HG03280 (cell line): ENCODE measurements around the gene ZNF488.

Experiments used
- ATAC-seq: cut with Tn5 transposase; IDR thresholded peaks from one replicate; pipeline ENCODE4 v1.9.1; 2021; ENCODE audit warnings: mild to moderate bottlenecking, moderate library complexity; ENCODE audit not compliant: unreplicated experiment

Gene ZNF488

DNA sequence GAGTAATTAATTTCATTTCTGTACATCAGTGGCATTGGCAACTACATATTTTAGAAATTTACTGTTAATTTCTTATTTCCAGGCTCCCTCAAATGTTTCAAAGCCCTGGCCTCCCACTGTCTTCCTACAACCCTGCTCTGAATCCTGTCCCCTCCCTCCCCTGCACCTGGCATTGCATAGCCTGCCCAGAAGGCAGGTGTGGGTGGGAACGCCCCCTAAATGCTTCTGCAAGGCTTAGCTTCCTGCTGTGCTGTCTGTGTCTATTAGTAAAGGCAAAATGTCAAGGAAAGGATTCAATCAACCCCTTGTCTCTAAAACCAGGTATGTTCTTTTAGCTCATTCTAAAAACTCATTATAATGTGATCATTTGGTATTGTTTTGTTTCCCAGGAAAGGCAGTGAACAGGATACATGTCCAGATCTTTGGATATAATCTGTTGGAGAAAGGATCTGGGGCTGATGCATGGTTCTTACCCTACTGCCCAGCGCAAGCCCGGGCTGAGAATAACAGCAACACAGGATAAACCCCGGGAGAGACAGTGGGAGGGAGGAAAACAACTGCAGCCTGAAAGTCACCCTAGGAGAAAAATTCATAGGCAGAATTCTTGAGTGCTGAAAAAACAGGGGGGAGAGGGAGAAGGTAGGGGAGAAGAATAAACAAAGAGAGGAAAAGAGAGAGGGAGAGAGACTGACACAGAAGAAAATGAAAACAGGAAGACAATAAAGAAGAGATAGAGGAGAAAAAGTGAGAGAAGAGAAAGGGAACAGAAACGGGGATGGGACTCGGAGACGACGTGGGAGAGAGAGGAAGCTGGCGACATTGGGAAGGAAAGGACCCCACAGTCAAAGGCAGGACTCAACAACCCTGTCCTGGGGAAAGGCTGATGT is 589 bp downstream of the ZNF488 start:
- no peak for ATAC-seq

DNA sequence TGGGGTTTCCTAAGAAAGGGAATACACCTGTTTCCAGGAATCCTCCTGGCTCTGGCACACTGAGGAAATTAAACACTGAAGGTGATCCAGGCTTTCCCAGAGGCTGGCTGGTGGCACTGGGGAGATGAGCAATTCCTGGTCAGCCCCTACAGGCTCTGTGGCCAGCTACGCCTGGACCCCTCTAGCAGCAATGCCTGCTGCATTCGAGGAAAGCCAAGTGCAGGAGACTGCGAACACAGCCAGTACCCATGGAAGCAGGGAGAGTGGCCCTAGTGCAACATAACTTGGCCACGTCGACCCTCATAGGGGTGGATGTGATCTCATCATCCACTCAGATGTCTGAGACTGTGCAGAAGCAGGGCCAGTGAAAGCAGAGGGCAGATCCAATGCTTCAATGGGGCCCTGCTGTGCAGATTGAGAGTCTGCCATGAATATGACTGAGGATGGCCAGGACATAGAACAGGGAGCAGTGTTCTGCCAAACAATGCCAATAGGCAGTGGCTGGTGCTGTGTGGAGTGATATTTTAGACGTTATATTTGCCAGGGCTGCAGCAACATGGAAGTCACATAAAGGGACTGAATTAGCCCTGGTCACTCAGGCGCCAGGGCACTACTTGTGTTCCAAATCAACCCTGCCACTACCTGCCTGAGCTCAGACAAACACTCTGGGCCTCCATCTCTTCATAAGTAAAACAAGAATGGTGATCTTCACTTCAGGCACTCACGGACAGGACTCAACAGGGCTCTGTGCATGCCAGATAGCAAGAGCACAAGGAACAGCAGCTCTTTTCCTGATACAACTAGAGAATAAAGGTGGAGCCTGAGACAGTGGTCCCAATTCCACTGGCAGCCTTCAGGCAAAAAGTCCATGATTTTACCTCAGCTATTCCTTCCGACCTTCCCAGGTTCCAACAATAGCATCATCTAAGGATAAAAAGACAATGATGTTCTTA is 2.4 kb downstream of the ZNF488 start:
- no peak for ATAC-seq

DNA sequence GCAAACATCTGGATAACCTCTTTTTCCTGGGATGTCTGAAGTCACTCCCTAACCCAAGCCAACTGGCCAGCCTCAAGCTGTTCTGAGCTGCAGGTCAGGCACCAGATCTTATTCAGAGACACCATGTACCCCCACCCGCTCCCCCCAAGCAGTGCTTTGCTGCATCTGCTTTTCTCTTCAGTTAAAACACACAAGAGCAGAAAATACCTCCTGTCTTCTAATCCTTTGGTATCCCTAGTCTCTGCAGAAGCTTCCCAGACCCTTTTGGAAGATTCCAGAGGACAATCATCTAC is 3.0 kb downstream of the ZNF488 start:
- ATAC-seq, result no peak

DNA sequence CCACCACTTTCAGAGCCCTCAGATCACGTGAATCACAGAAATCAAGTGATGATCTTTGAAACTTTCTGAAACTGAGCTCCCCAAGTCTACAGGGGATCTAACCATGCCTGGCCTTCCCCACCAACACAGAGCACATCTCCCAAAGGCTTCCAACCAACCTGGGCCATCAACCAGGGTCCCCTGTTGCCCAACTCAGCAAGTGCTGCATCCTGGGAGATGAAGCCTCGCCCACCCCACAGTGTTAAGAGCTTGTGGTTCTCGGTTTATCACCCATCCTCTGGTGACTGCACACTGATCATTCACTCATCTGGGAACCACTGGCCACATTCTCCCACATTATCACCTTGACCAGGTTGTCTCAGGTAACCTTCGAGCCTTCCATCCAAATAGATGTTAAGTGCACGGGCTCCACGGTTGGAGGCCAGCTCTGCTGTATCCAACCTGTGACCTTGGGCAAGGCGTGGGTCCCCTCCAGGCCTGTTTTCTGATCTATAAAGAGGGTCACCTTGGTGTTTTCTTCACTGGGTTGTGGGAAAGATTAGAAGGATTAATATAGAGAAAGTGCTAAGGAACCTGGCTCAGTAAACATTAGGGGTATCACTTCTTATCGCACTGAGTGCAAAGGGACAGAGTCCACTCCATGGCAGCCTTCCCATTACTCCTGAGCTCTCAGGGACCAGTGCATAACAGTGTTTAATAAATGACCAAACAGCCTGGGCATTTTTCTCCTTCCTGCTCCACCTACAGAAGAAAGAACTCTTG is 3.6 kb downstream of the ZNF488 start:
- ATAC-seq, result no peak

DNA sequence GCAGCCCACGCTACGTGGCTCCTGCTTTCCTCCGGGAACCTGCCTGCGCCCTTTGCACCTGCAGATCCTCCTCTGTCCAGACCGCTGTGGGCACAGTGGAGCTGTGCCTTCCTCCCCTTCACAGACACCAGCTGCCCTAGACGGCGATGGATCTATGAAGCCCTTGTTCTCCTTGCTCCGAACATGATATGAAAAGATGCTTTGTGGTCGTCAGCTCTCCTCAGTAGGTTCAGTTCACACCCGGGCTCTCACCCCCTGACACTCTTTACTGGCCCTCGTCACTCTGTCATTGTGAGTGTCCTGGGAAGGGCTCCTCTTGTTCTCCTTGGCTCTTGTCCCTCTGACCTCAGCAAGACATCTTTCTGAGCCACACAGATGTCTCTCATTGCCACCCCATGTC is 4.2 kb downstream of the ZNF488 start:
- no peak for ATAC-seq

DNA sequence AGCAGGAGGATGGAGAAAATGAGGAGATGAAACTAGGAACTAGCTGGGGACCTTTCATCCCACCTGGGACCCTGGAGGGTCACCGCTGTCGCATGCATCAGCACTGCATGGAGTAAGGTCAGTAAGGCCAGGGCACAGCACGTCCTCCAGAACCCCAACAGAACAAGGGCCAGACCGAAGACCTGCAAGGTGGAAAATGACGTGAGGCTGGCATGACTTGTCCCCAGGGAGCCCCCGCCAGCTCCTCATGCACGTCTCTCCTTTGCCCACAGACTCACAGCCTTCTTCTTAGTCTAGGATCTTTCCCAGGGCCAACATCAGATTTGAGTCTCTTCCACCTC is 4.7 kb downstream of the ZNF488 start:
- ATAC-seq, result no peak

DNA sequence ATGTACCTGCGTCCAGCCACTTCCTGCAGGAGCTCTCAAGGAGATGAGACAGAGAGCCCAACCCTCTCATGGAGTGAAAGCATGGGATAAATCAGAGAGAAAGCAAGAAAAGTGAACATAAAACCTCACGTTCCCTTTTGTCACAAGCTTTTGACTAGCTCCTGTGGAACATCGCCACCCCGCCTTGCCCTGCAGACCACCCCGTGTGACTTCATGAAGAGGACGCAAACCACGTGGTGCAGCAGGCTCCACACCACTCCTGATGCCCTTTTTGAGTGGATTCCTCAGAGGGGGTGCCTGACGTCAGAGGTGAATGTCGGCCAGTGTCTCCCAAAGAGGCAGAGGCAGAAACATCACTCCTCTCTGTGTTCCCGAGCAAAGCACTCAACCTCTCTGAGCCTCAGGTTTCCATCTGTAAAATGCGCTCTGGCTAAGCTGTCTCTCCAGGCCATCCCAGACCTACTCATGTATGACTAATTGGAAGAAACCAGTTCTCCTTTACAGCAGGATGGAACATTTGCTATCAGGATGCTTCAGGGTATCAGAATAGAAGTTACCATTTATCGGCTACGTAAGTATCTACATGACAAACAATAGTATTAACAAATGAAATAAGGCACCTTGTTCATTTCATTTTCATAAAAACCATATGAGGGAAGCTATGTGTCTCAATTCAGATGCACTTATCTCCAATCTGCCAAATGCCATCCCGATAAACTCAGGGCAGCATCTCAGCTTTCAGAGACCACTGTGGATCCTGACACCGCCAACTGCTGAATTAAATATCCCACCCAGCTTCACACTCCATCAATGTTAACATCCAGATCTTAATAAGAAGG is 5.3 kb downstream of the ZNF488 start:
- ATAC-seq, result no peak

DNA sequence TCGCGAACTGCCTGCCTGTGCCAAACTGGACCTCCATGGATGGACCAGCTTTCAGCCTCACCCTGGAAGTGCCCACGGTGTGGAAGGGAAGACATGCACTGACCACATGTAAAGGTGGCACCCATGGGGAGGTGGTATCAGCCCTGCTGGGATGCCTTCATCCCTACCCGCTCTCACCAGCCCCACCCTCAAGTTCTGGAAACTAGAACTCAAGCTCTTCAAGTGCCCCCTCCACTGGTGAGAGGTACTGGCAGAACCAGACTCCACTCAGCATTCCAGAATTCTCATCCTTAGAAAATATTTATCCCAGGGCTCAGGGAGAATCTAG is 5.9 kb downstream of the ZNF488 start:
- ATAC-seq, result no peak

DNA sequence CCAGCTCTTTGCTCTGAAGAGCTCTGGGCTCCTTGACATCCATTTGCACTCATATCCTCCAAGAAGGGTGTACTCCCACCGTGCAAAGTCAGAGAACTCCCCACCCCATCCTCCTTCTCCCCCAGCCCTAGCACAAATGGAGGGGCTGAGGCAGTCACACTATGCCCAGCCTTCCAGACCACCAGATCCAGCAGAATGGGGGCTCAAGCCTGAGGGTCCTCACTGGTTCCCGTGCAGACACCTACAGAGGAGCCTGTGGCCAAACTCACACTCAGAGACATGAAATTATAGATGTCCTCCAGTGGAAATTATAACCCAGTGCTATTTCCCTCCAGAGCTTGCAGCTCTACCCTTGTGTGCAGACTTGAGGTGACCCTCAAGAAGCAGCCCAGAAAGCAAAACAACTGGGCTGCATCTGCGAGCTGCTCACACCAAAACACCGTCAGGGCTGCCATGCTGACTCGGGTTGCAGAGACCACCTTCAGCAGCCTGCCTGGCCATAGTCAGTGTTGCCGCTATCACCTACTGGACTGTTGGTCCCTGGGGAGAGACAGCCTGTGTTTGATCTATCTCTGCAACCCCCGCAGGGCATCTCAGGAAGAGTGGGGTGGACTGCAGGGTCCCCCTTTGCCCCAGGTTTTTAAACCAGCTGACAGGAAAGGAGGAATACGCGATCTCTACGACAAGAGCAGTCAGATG is 7.4 kb downstream of the ZNF488 start:
- ATAC-seq, result no peak

DNA sequence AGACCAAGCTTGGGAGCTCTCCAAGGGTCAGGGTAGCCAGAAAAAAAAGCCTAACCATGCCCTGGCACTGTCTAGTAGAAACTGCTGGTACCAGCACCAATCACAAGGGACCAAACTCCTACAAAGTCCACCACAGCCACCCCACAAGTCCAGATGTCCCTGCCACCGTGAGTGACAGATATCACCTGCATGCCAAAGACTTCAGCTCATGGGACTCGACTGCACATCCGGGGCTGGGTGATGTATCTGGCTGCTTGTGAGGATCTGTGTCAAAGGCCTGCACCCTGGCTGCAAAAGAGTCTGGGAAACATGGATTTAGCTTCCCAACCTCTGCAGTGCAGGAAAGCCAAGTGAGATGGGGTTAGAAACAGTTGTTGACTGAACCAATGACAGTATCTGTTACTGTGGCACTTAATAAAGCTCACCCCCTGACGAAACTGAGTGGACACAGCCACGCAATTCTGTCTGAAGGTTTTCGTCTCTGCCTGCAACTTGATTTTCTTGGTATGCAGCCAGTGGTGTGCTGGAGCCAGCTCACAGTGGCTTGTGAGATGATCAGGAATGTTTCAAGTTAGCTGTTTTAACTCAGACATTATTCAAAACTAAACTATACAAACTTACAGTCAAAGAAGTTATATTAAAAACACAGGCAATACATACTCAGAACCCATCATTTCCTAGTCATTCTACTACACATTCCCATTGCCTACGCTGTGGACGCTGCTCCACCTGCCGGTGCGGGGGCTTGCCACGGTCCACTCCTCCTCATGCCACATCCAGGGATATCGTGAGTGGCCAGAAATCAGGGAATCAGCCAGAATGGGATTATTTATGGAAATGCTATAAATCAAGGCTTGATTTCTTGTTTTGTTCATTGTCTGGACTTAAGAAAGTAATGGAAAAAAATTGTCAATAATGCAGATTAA is 9.2 kb downstream of the ZNF488 start:
- ATAC-seq, result no peak

DNA sequence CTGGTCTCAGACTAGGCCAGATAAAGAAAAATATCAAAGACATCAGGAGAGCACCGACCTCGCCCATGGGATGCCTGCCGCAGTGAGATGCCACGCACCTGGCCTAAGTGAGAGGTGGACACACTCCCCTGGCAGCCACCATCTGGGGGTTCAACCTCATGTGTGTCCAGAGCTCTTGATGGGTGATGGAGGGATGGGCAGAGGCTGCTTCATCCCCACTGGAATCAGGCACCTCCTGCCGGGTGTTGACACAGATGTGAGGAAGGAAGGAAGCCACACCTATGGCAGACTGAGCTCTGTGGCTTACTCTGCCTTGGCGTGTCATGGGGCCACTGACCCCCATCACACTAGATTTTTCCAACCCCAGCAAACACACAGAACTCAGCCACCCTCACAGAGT is 11.4 kb downstream of the ZNF488 start:
- no peak for ATAC-seq

DNA sequence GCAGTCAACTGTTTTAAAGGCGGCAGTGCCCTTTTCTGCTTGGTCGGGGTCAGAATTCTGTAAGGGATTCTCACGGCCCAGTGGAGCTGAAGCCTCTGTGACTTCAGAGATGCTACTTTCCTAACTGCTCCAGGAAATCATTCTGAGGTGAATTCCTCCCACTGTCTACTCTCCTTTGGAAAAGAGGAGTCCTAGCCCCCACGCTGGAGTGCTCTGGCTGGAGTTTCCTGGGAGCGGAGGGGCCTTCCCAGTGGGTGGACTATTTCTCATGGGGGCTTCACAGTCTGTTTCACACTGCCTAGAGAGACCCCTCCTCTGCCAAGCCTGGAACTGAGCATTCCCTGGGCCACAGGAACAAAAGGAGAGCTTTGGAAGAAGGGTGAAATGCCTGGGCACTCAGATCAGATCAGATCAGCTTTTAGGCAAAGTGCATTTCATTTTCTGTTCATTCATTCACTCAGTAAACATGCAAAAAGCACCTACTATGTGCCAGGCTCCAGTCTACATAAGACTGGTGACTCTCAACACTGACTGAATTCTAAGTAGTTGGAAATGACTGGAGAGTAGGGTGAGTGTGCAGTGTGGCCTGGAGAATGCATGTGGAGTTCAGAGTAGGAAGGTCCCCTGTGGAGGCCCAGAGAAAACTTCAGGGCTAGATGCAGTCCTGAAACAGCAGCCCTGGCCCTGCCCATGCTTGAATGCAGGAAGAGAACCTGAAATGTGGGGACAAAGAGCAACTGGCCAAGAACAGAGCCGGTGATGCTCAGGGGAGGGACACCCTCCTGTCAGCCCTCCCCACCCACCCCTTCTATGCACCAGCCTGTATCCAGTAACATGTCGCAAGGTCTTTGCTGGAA is 12.2 kb downstream of the ZNF488 start:
- no peak for ATAC-seq

DNA sequence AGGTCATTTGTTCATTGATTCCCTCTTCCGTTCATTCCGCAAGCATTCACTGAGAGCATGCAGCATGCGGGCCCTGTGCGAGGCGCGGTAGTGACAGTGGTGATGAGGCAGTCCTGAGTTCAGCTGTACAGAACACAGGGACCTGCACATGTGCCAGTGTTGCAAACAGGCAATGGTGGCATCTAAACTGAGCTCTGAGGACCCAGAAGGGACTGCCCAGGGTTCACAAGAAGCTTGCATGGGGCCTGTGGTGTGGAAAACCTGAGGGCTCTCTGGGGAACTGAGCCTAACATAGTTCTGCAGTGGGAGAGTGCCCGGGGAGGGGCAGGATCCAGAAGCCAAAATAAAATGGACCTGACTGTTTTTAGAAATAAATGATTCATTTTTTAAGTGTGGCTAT is 13.2 kb downstream of the ZNF488 start:
- ATAC-seq, result no peak

DNA sequence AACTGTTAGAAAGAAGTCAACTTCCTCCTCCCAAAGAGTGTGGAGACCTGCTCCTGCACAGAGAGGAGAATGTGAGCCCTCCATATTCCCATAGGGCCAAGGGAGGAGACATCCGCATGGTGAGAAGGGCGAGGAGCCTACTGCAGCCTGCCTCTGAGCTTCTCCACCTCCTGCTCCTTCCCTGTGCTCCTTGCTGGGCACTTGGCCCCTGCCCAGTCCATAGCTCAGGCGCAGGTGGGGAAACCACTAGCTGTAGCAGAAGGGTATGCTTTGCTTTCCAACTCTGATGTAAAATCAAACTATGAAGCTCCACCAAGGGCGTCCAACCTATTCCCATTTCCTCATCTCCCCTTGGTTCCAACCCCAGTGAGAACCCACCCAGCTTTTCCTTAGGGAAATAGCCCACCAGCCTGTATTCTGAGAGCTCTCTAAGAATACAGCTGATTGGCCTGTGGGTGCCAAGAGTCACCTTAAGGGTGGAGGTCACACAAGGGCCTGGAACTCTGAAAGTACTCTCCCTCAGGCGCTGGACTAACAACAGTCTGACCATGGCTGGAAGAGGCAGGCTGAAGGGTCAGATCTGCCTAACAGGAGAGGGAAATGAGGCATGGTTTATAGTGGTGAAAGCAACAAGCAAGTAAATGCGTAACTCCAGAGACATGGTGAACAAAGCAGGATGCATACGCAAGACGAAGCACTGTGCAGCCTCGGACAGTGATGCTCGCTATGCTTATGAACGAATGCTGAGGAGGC is 13.9 kb downstream of the ZNF488 start:
- no peak for ATAC-seq

DNA sequence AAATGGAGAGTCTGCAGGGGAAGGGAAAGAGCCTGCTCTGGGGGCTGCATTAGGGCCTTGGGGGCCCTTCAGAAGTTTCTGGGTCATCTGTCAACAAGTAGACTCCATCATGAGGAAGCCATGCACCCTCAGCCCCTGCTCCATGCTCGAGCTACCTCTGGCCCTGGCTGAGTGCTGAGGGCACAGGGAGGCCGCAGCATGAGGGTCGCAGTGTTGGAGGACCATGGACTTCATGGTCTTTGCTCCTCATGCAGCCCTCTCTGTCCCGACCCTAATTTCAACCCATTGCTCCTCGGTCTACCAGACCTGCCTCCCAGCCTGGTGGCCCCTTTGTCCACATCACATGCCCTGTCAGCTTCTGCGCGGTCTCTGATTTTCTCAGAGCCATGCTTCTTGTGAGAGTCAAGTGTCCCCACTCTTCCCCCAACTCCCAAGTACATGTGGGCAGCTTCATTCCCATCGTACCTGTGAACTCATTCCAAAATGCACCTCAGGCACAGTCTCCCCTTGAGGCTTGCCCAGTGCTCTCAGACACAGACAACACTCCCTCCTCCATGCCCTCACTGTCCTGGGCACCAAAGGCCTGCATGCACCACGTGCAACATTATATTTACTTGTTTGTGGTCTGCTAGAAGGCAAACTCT is 14.7 kb downstream of the ZNF488 start:
- no peak for ATAC-seq

DNA sequence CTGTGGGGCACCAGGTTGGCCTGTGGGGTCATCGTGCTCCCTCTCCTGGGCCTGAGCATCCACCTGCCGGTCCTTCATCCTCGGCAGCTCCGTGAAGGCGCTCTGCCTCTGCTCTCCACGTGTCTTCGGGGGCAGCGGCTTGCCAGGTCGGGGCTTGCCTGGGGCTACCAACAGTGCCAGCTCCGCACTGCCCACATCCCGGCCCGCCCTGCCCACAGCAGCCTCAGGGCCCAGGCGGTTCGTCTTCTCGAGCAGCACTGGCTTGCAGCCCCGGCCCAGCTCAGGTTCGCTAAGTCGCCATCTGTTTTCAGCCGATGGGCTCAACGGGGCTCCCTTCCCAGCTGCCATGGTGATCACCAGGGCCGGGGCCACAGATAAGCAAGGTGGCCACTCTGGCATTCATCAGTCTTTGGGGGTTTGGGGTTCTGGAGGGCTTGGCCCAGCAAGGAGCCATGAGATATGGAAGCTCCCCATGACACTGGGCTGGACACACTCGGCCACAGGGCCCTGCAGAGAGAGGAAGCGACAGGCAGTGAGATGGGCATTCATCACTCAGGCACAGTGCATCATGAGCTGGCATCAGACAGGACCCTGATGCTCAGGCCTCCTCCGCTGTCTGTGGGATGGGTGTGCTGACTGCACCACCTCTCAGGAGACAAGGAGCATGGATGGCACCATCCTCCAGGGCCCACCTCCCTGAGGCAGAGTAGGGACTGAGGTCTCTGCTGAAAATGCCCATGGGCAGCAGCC is 15.5 kb downstream of the ZNF488 start:
- ATAC-seq, result no peak
